ENCODE measurements around the gene NACC2. TPM values are rescaled to one million over a fixed set of nuclear protein-coding genes. Genes with fewer than 3 reads are reported as not detected.

Gene NACC2
- total and polyA plus RNA-seq, 2 of the 8 experiments (the other 6 are each of a cell fraction or from before 2014, with no cell fraction given): 8.3 to 14.0 TPM

- H3K14ac ChIP-seq (ENCODE audit: insufficient read length): no peak overlapping the region
- WGBS, 2 experiments (ENCODE audit: extremely low coverage in 1 of 2, insufficient coverage in 1 of 2, insufficient read length in 1 of 2, insufficient replicate concordance in 2 of 2, low coverage in 1 of 2, low lambda C conversion rate in 2 of 2, missing lambda C conversion rate in 1 of 2): 87% methylated on average over 10 of the region's 11 CpGs; no CpG with 5 or more reads in 1 of the 2 experiments
- no peak overlapping the region for H2BK5ac ChIP-seq (ENCODE audit: low read depth, low read length)
- no peaks in the 10 kb centered on the region for H3K9me3 ChIP-seq (ENCODE audit: insufficient read depth in 2 of 2, low read depth in 1 of 2, low read length in 1 of 2)
- H4K8ac ChIP-seq (ENCODE audit: extremely low read depth, insufficient read depth, low read length): peak overlapping the region; percentile 85
- no peak overlapping the region for H3K4me2 ChIP-seq (ENCODE audit: insufficient read depth in 1 of 2, low read depth in 2 of 2, low read length in 2 of 2)
- no peak overlapping the region for H3K4me3 ChIP-seq (ENCODE audit: extremely low read depth in 1 of 4, insufficient read depth in 2 of 4, low read depth in 3 of 4, low read length in 4 of 4)
- H2BK15ac ChIP-seq (ENCODE audit: low read length): no peak overlapping the region
- no peak for FAIRE-seq
- H4K91ac ChIP-seq (replicated peaks; ENCODE audit: insufficient read length, low read length): no peak overlapping the region
- POLR2A ChIA-PET (ENCODE audit: partially characterized antibody): interaction anchor here (1.2 to 2.1 kb wide), 2 partner anchors 10 to 43 kb away, joined by 3 to 7 read pairs; no protein-coding TSS in a partner anchor
- no peaks in the 10 kb centered on the region for H3K27me3 ChIP-seq (replicated peaks in 1 of 4; ENCODE audit: control insufficient read depth in 3 of 4, extremely low read depth in 1 of 4, insufficient read depth in 3 of 4, low read length in 3 of 4)
- H2AK5ac ChIP-seq (ENCODE audit: low read depth, low read length): no peak overlapping the region
- H2AFZ ChIP-seq (ENCODE audit: low read length): no peak overlapping the region
- DNase-seq (ENCODE audit: low read depth in 1 of 2, low spot score in 2 of 2): no peak
- no peak overlapping the region for H2BK12ac ChIP-seq (ENCODE audit: low read depth, low read length)
- no peak overlapping the region for H4K5ac ChIP-seq (ENCODE audit: insufficient read length, low read depth, low read length)
- no peak overlapping the region for H3K4ac ChIP-seq (replicated peaks; ENCODE audit: insufficient read length, low read depth, low read length)
- H4K20me1 ChIP-seq (replicated peaks in 1 of 2; ENCODE audit: control insufficient read depth in 1 of 2, insufficient read depth in 2 of 2, low read length in 2 of 2): no peaks in the 10 kb centered on the region
- no peak overlapping the region for H3K27ac ChIP-seq (ENCODE audit: low read depth, low read length)
- CTCF ChIA-PET (ENCODE audit: partially characterized antibody): interaction anchor here (0.7 kb wide), 1 partner anchor 19 kb away, joined by 3 read pairs; no protein-coding TSS in a partner anchor
- no peaks in the 10 kb centered on the region for H3K79me2 ChIP-seq (ENCODE audit: control insufficient read depth in 1 of 2, insufficient read depth in 2 of 2, low read length in 2 of 2)
- H3K79me1 ChIP-seq (ENCODE audit: low read depth, low read length): 0 out of 2 replicates have a peak, but pooled peaks cover 3% of the 10 kb centered on the region
- H3K23me2 ChIP-seq (ENCODE audit: low read depth, low read length): no peaks in the 10 kb centered on the region
- H3K23ac ChIP-seq (ENCODE audit: insufficient read length): no peak overlapping the region
- no peak overlapping the region for H3K9ac ChIP-seq (replicated peaks in 1 of 4; ENCODE audit: extremely low read depth in 1 of 4, low read depth in 3 of 4, low read length in 3 of 4)
- H3K56ac ChIP-seq (replicated peaks; ENCODE audit: insufficient read length, low read depth, low read length): no peak overlapping the region
- no peaks in the 10 kb centered on the region for H3K36me3 ChIP-seq (ENCODE audit: control insufficient read depth in 2 of 4, insufficient read depth in 4 of 4, low read length in 3 of 4)
- peaks cover 0 to 15% (median 9%) of the 10 kb centered on the region in 4 experiments; a peak in 5 of 7 replicates for H3K4me1 ChIP-seq (replicated peaks in 1 of 4; ENCODE audit: control insufficient read depth in 3 of 4, insufficient read depth in 4 of 4, low read length in 3 of 4)
- H2BK120ac ChIP-seq (replicated peaks; ENCODE audit: low read depth, low read length): no peak overlapping the region
- H3K18ac ChIP-seq (ENCODE audit: extremely low read depth, low read length): no peak overlapping the region
- H2BK20ac ChIP-seq (ENCODE audit: low read length): no peak overlapping the region
- TF ChIP-seq E2F6 (IDR thresholded peaks at IDR 0.05): no peak
- TF ChIP-seq FOSL1 (IDR thresholded peaks at IDR 0.05; ENCODE audit: insufficient read depth, low read depth, low read length): no peak
- TF ChIP-seq HDAC6 (IDR thresholded peaks at IDR 0.05; ENCODE audit: low read depth, low read length): no peak
- TF ChIP-seq BACH1 (IDR thresholded peaks at IDR 0.05; ENCODE audit: low read length): no peak
- no peak for TF ChIP-seq USF2 (IDR thresholded peaks at IDR 0.05; ENCODE audit: low read length)
- TF ChIP-seq RFX5 (IDR thresholded peaks at IDR 0.05; ENCODE audit: borderline replicate concordance, low read depth, low read length): no peak
- TF ChIP-seq CBX8 (IDR thresholded peaks at IDR 0.05; ENCODE audit: borderline replicate concordance, low read depth, low read length): no peak
- TF ChIP-seq, protein P1, sequence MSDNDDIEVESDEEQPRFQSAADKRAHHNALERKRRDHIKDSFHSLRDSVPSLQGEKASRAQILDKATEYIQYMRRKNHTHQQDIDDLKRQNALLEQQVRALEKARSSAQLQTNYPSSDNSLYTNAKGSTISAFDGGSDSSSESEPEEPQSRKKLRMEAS (IDR thresholded peaks at IDR 0.05): no peak
- TF ChIP-seq TAF7 (optimal IDR thresholded peaks at IDR 0.05; ENCODE audit: borderline replicate concordance, low read depth, low read length): no peak
- TF ChIP-seq KDM5A (IDR thresholded peaks at IDR 0.05; ENCODE audit: low read length): no peak
- TF ChIP-seq NANOG (IDR thresholded peaks at IDR 0.05; ENCODE audit: insufficient read depth, low read depth, low read length, poor library complexity, severe bottlenecking): no peak
- TF ChIP-seq SUZ12 (IDR thresholded peaks at IDR 0.05; ENCODE audit: low read length): no peak
These were observed 33.7 kb downstream of the NACC2 start for GRCh38 chr9:136061405-136061804.
